ENCODE results near the gene RANGRF.

The RANGRF gene

GRCh38 chr17:8312726-8313600 is 24.5 kb downstream of the RANGRF start:
- in situ Hi-C loops (cut with HindIII; ENCODE audit: low sequenced_read_pairs): no loop called here

- in situ Hi-C loops (cut with HindIII; ENCODE audit: low sequenced_read_pairs): loop anchor here (5.0 kb wide), 1 partner anchor 78 kb away; no protein-coding TSS in a partner anchor
Observed at GRCh38 chr17:8314797-8315763, 26.6 kb downstream of the RANGRF start.

GRCh38 chr17:8315764-8316217 is 27.3 kb downstream of the RANGRF start:
- in situ Hi-C loops (cut with HindIII; ENCODE audit: low sequenced_read_pairs): loop anchor here (5.0 kb wide), 1 partner anchor 78 kb away; no protein-coding TSS in a partner anchor

- in situ Hi-C loops (cut with HindIII; ENCODE audit: low sequenced_read_pairs): loop anchor here (5.0 kb wide), 1 partner anchor 81 kb away; no protein-coding TSS in a partner anchor
Observed at GRCh38 chr17:8318010-8318935, 29.8 kb downstream of the RANGRF start.

GRCh38 chr17:8320262-8320661 is 31.8 kb downstream of the RANGRF start:
- in situ Hi-C loops (cut with HindIII; ENCODE audit: low sequenced_read_pairs): no loop called here

- in situ Hi-C loops (cut with HindIII; ENCODE audit: low sequenced_read_pairs): no loop called here
Observed at GRCh38 chr17:8320990-8321389, 32.5 kb downstream of the RANGRF start.

- in situ Hi-C loops (cut with HindIII; ENCODE audit: low sequenced_read_pairs): no loop called here
Observed at GRCh38 chr17:8322061-8322460, 33.6 kb downstream of the RANGRF start.

GRCh38 chr17:8324132-8324531 is 35.7 kb downstream of the RANGRF start:
- in situ Hi-C loops (cut with HindIII; ENCODE audit: low sequenced_read_pairs): no loop called here

GRCh38 chr17:8324923-8325322 is 36.5 kb downstream of the RANGRF start:
- in situ Hi-C loops (cut with HindIII; ENCODE audit: low sequenced_read_pairs): no loop called here

- in situ Hi-C loops (cut with HindIII; ENCODE audit: low sequenced_read_pairs): no loop called here
Observed at GRCh38 chr17:8326511-8327302, 38.2 kb downstream of the RANGRF start.

- in situ Hi-C loops (cut with HindIII; ENCODE audit: low sequenced_read_pairs): no loop called here
Observed at GRCh38 chr17:8327303-8327649, 38.8 kb downstream of the RANGRF start.

- in situ Hi-C loops (cut with HindIII; ENCODE audit: low sequenced_read_pairs): no loop called here
Observed at GRCh38 chr17:8332128-8332527, 43.7 kb downstream of the RANGRF start.

- in situ Hi-C loops (cut with HindIII; ENCODE audit: low sequenced_read_pairs): no loop called here
Observed at GRCh38 chr17:8332688-8333087, 44.2 kb downstream of the RANGRF start.

GRCh38 chr17:8333281-8333680 is 44.8 kb downstream of the RANGRF start:
- in situ Hi-C loops (cut with HindIII; ENCODE audit: low sequenced_read_pairs): no loop called here

- in situ Hi-C loops (cut with HindIII; ENCODE audit: low sequenced_read_pairs): no loop called here
Observed at GRCh38 chr17:8337802-8338752, 49.6 kb downstream of the RANGRF start.

- in situ Hi-C loops (cut with HindIII; ENCODE audit: low sequenced_read_pairs): no loop called here
Observed at GRCh38 chr17:8338753-8339140, 50.3 kb downstream of the RANGRF start.

GRCh38 chr17:8339540-8339939 is 51.1 kb downstream of the RANGRF start, which contains the start of gene ODF4:
Gene ODF4 (plus strand): TSS chr17:8339840. CDS start chr17:8340052, 212 bp downstream.
- in situ Hi-C loops (cut with HindIII; ENCODE audit: low sequenced_read_pairs): no loop called here
